MCF 10A (cell line): ENCODE measurements around the gene MRPL16. TPM values are rescaled to one million over a fixed set of nuclear protein-coding genes. Genes with fewer than 3 reads are reported as not detected.

Experiments
- BruUV-seq: library from RNA; stranded (reverse); fragments of 400-500 nt; replicated peaks from 2 replicates; lab custom pipeline; 2021; lab: Mats Ljungman, UMichigan
- CTCF ChIA-PET: fragments of 300-600 bp; sonication (Branson Sonifier 250); formaldehyde crosslinking; extraction: SDS; loops from one replicate; lab custom pipeline; 2021; ENCODE audit warnings: antibody characterized with exemption, inconsistent platforms; lab: Yijun Ruan, JAX
- POLR2A ChIA-PET: fragments of 300-600, 350-650 bp; sonication (Branson Sonifier 250); formaldehyde crosslinking; extraction: SDS; loops from one replicate; lab custom pipeline; 2020; ENCODE audit warnings: antibody characterized with exemption, inconsistent platforms; lab: Yijun Ruan, JAX
- DNase-seq: peaks from one replicate; pipeline ENCODE4 v3.0.0-alpha.2; 2018; ENCODE audit not compliant: unreplicated experiment
- H3K27ac Mint-ChIP-seq: one replicate; pipeline ENCODE4 v1.8.0; 2022; ENCODE audit warnings: mild to moderate bottlenecking, low read depth, mixed read lengths; ENCODE audit not compliant: unreplicated experiment
- H3K27me3 Mint-ChIP-seq: one replicate; pipeline ENCODE4 v1.8.0; 2022; ENCODE audit warnings: mixed read lengths; ENCODE audit not compliant: insufficient read depth, unreplicated experiment
- H3K36me3 Mint-ChIP-seq: one replicate; pipeline ENCODE4 v1.8.0; 2022; ENCODE audit warnings: mild to moderate bottlenecking, moderate library complexity, mixed read lengths; ENCODE audit not compliant: insufficient read depth, unreplicated experiment
- H3K4me1 Mint-ChIP-seq: one replicate; pipeline ENCODE4 v1.8.0; 2022; ENCODE audit warnings: mixed read lengths; ENCODE audit not compliant: insufficient read depth, unreplicated experiment
- H3K4me3 Mint-ChIP-seq: one replicate; pipeline ENCODE4 v1.8.0; 2022; ENCODE audit warnings: mild to moderate bottlenecking, moderate library complexity, mixed read lengths; ENCODE audit not compliant: unreplicated experiment
- H3K9me3 Mint-ChIP-seq: one replicate; pipeline ENCODE4 v1.8.0; 2022; ENCODE audit warnings: mixed read lengths; ENCODE audit not compliant: unreplicated experiment
- intact Hi-C: fragments of 100-400 bp; cut with micrococcal nuclease; formaldehyde crosslinking; loops from 2 replicates; pipeline ENCODE4 v1.14.1; 2022
- total RNA-seq: library from RNA; stranded (reverse); gene quantifications from 2 replicates; pipeline ENCODE4 v1.2.3, GENCODE V29; 2022
- TF ChIP-seq, protein P1 (sequence below): fragments of 200-600 bp; IDR thresholded peaks from one replicate; pipeline ENCODE4 v1.8.0; 2022; ENCODE audit warnings: antibody characterized with exemption, mild to moderate bottlenecking; ENCODE audit not compliant: unreplicated experiment

Gene MRPL16
- total RNA-seq, 1 experiment from 2014 or later: 39.8 TPM

DNA sequence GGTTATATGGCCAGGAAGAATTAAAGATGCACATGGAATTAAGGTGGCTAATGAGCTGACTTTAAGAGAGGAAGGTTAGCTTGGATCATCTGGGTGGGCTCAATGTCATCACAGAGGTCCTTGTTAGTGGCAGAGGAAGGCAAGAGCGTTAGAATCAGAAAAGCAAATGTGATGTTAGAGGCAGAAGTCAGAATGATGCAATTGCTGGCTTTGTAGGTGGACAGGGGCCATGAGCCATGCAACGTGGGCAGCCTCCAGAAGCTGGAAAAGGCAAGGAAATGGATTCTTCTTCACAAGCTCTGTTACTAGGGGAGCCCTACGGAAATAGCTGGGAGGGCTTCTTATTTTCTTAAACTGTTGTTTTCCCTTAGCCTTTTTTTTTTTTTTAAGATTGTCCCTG lies 37.0 kb upstream of the MRPL16 start:
- TF ChIP-seq, protein P1, sequence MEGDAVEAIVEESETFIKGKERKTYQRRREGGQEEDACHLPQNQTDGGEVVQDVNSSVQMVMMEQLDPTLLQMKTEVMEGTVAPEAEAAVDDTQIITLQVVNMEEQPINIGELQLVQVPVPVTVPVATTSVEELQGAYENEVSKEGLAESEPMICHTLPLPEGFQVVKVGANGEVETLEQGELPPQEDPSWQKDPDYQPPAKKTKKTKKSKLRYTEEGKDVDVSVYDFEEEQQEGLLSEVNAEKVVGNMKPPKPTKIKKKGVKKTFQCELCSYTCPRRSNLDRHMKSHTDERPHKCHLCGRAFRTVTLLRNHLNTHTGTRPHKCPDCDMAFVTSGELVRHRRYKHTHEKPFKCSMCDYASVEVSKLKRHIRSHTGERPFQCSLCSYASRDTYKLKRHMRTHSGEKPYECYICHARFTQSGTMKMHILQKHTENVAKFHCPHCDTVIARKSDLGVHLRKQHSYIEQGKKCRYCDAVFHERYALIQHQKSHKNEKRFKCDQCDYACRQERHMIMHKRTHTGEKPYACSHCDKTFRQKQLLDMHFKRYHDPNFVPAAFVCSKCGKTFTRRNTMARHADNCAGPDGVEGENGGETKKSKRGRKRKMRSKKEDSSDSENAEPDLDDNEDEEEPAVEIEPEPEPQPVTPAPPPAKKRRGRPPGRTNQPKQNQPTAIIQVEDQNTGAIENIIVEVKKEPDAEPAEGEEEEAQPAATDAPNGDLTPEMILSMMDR: no peak
- Mint-ChIP-seq H3K4me3 (no peak overlapping the region), H3K27me3 (no peaks in the 10 kb centered on the region), H3K36me3 (no peaks in the 10 kb centered on the region), H3K27ac (no peak overlapping the region), H3K9me3 (no peaks in the 10 kb centered on the region), H3K4me1 (no peaks in the 10 kb centered on the region)
- DNase-seq: no peak
- BruUV-seq: no TSS peak
- CTCF ChIA-PET: interaction anchor here (2.0 kb wide), 1 partner anchor 30 kb away, joined by 5 read pairs; no protein-coding TSS in a partner anchor
- intact Hi-C loops: no loop called here
- POLR2A ChIA-PET: no interaction called here

DNA sequence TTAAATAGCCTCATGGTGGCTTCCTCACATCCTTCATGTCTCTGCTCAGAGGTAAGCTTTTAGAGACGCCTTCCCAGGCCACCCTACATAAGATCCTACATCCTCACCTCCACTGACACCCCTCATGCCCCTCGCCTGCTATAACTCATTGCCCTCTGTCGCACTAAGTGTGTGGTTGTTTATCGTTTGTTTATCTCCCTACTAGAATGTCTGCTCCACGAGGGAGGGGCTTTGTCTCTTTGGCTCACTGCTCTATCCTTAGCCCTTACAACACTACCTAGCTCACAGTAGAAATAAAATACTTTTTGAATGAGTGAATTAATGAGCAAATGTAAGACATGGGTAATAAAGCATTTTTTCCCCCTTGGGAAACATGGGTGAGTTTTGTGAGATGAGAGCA lies 36.0 kb upstream of the MRPL16 start:
- CTCF ChIA-PET: interaction anchor here (1.1 to 2.0 kb wide), 2 partner anchors 29 to 72 kb away, joined by 3 to 5 read pairs; no protein-coding TSS in a partner anchor
- Mint-ChIP-seq H3K4me1 (no peaks in the 10 kb centered on the region), H3K9me3 (no peaks in the 10 kb centered on the region), H3K27ac (no peak overlapping the region), H3K4me3 (no peak overlapping the region), H3K36me3 (no peaks in the 10 kb centered on the region), H3K27me3 (no peaks in the 10 kb centered on the region)
- no peak for DNase-seq
- TF ChIP-seq, protein P1: no peak
- POLR2A ChIA-PET: no interaction called here
- intact Hi-C loops: no loop called here
- no TSS peak for BruUV-seq

DNA sequence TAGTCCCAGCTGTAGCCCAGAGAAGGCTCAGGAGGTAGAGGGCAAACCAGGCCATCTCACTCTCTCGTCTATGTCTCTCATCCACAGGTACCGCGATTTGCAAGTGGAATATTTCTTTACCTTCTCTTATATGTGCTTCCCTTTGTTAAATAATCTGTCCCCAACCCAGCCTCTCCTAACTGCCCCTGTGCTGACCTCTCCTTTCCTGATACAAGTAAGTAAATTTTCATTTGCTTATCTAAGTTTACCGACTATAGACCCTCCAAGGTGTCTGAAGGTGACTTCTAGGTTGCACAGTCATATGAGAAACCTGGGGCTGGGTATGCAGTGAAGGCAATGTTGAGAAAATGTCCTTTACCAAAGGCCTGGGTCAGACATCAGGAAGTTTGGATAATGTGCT lies 34.8 kb upstream of the MRPL16 start, which contains the start of gene CBLIF:
Gene CBLIF (minus strand): TSS at position 101 of the 400 bp plus-strand sequence. CDS start 46 bp downstream, at position 55.
- intact Hi-C loops: no loop called here
- no TSS peak for BruUV-seq
- TF ChIP-seq, protein P1: no peak
- H3K27ac Mint-ChIP-seq: no peak within 1 kb of the TSS
- H3K4me3 Mint-ChIP-seq: no peak within 1 kb of the TSS
- H3K36me3 Mint-ChIP-seq: no peaks in the 10 kb centered on the region
- no peaks in the 10 kb centered on the region for H3K4me1 Mint-ChIP-seq
- H3K9me3 Mint-ChIP-seq: no peaks in the 10 kb centered on the region
- CTCF ChIA-PET: interaction anchor here (1.1 kb wide), 1 partner anchor 73 kb away, joined by 3 read pairs; no protein-coding TSS in a partner anchor
- POLR2A ChIA-PET: no interaction called here
- DNase-seq: no peak
- no peaks in the 10 kb centered on the region for H3K27me3 Mint-ChIP-seq

DNA sequence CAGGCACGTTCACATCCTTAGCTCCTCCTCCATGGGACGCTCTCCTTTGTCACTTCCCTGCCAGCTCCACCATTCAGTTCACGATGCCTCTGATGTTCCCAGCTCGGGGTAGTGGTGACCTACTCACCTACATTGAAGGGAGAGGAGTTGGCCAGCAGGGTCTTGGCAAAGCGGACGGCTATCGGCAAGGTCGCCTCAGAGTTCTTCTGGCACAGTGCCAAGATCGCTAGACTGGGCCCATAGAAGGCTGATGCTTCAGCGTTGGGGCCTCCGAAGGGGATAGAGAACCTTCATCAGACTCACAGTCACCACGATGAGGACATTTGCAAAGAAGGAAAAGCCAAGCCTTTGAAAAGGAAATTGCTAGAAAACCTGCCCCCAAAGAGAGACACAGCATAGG lies 31.7 kb upstream of the MRPL16 start:
- CTCF ChIA-PET: interaction anchor here (0.6 to 0.7 kb wide), 2 partner anchors 62 to 141 kb away, joined by 3 read pairs; no protein-coding TSS in a partner anchor
- no peaks in the 10 kb centered on the region for H3K27me3 Mint-ChIP-seq
- H3K9me3 Mint-ChIP-seq: no peaks in the 10 kb centered on the region
- DNase-seq: no peak
- POLR2A ChIA-PET: no interaction called here
- no peak overlapping the region for H3K27ac Mint-ChIP-seq
- TF ChIP-seq, protein P1: no peak
- H3K36me3 Mint-ChIP-seq: no peaks in the 10 kb centered on the region
- H3K4me1 Mint-ChIP-seq: no peaks in the 10 kb centered on the region
- BruUV-seq: no TSS peak
- H3K4me3 Mint-ChIP-seq: no peak overlapping the region
- intact Hi-C loops: no loop called here
